Liver (tissue), 9 donors: Measurements from ENCODE around the gene PLB1. TPM values are rescaled to one million over a fixed set of nuclear protein-coding genes. Genes with fewer than 3 reads are reported as not detected.

Experiments used
- DNase-seq: peaks from one replicate; pipeline ENCODE4 v3.0.0-alpha.2; 2017; ENCODE audit warnings: low spot score
- H3K27ac ChIP-seq, 2 donors: one replicate each; pipeline ENCODE4 v1.7.0; 2013; ENCODE audit warnings: inconsistent platforms in 2 of 2, low read length in 2 of 2, control low read depth in 1 of 2, low read depth in 1 of 2, mild to moderate bottlenecking in 1 of 2
- H3K27me3 ChIP-seq, 4 donors: one replicate each; pipeline versions ENCODE4 v1.6.1 to v1.7.0; 2013; ENCODE audit warnings: low read length in 3 of 4, inconsistent platforms in 1 of 4, mild to moderate bottlenecking in 1 of 4, moderate library complexity in 1 of 4; ENCODE audit not compliant: control insufficient read depth in 4 of 4, insufficient read depth in 4 of 4
- H3K36me3 ChIP-seq, 4 donors: one replicate each; pipeline versions ENCODE4 v1.6.1 to v1.7.0; 2013; ENCODE audit warnings: low read length in 3 of 4, mild to moderate bottlenecking in 3 of 4, low read depth in 1 of 4, moderate library complexity in 1 of 4; ENCODE audit not compliant: control insufficient read depth in 4 of 4, insufficient read depth in 3 of 4
- H3K4me1 ChIP-seq, 4 donors: one replicate each; pipeline versions ENCODE4 v1.6.1 to v1.7.0; 2013; ENCODE audit warnings: low read length in 3 of 4, mild to moderate bottlenecking in 3 of 4, moderate library complexity in 1 of 4; ENCODE audit not compliant: control insufficient read depth in 4 of 4, insufficient read depth in 4 of 4
- H3K4me3 ChIP-seq, 3 donors: one replicate each; pipeline versions ENCODE4 v1.6.1 to v1.7.0; 2013; ENCODE audit warnings: low read length in 3 of 3, control low read depth in 1 of 3, low read depth in 1 of 3, mild to moderate bottlenecking in 1 of 3
- H3K9ac ChIP-seq, 2 donors: one replicate each; pipeline ENCODE4 v1.7.0; 2013; ENCODE audit warnings: low read length in 2 of 2, mild to moderate bottlenecking in 2 of 2, moderate library complexity in 2 of 2, control low read depth in 1 of 2, low read depth in 1 of 2
- H3K9me3 ChIP-seq, 4 donors: one replicate each; pipeline versions ENCODE4 v1.6.1 to v1.7.0; 2013; ENCODE audit warnings: low read length in 3 of 4; ENCODE audit not compliant: control insufficient read depth in 4 of 4
- ATF3 ChIP-seq: IDR thresholded peaks from 2 replicates; pipeline ENCODE4 v1.6.1; 2016; ENCODE audit warnings: antibody characterized with exemption
- CTCF ChIP-seq: fragments of 150-350 bp; IDR thresholded peaks from 2 replicates; pipeline ENCODE4 v1.5.1; 2017; ENCODE audit warnings: improper control_type of control experiment, low read depth, low read length; ENCODE audit not compliant: missing input control
- FOXA2 ChIP-seq: IDR thresholded peaks from 2 replicates; pipeline ENCODE4 v1.6.1; 2016; ENCODE audit warnings: antibody characterized with exemption
- GABPA ChIP-seq, 2 donors: IDR thresholded peaks in 1 of 2; conservative IDR thresholded peaks in 1 of 2; 2 replicates each; pipeline ENCODE4 v1.6.1; 2016; ENCODE audit warnings: antibody characterized with exemption in 2 of 2, mild to moderate bottlenecking in 1 of 2, moderate library complexity in 1 of 2
- HNF4G ChIP-seq: IDR thresholded peaks from 2 replicates; pipeline ENCODE4 v1.6.1; 2016; ENCODE audit warnings: antibody characterized with exemption
- JUND ChIP-seq, 2 donors: IDR thresholded peaks; 2 replicates each; pipeline ENCODE4 v1.6.1; 2016; ENCODE audit warnings: antibody characterized with exemption in 2 of 2
- MAX ChIP-seq: IDR thresholded peaks from 2 replicates; pipeline ENCODE4 v1.6.1; 2016; ENCODE audit warnings: antibody characterized with exemption
- NR2F2 ChIP-seq: IDR thresholded peaks from 2 replicates; pipeline ENCODE4 v1.6.1; 2016; ENCODE audit warnings: antibody characterized with exemption
- RAD21 ChIP-seq, 2 donors: IDR thresholded peaks; 2 replicates each; pipeline ENCODE4 v1.6.1; 2016; ENCODE audit warnings: antibody characterized with exemption in 2 of 2, mild to moderate bottlenecking in 2 of 2
- REST ChIP-seq: IDR thresholded peaks from 2 replicates; pipeline ENCODE4 v1.6.1; 2016; ENCODE audit warnings: antibody characterized with exemption, mild to moderate bottlenecking
- RXRA ChIP-seq, 2 donors: IDR thresholded peaks; 2 replicates each; pipeline ENCODE4 v1.6.1; 2017 to 2018; ENCODE audit warnings: antibody characterized with exemption in 2 of 2, mild to moderate bottlenecking in 1 of 2
- SP1 ChIP-seq: IDR thresholded peaks from 2 replicates; pipeline ENCODE4 v1.6.1; 2018; ENCODE audit warnings: antibody characterized with exemption, mild to moderate bottlenecking
- TAF1 ChIP-seq: conservative IDR thresholded peaks from 2 replicates; pipeline ENCODE4 v1.6.1; 2016; ENCODE audit warnings: antibody characterized with exemption, mild to moderate bottlenecking
- YY1 ChIP-seq: IDR thresholded peaks from 2 replicates; pipeline ENCODE4 v1.6.1; 2016; ENCODE audit warnings: antibody characterized with exemption, mild to moderate bottlenecking
- ZBTB33 ChIP-seq: IDR thresholded peaks from 2 replicates; pipeline ENCODE4 v1.6.1; 2016; ENCODE audit warnings: antibody characterized with exemption
- WGBS: extraction: QIAGEN DNeasy Blood & Tissue Kit; methylation state at CpG from one replicate; pipeline ENCODE4 v1.1.7; 2013; 5-methylcytosine and 5-hydroxymethylcytosine counted together
- polyA plus RNA-seq, 2 donors: library from polyadenylated mRNA; stranded (reverse) in 1 of 2; unstranded in 1 of 2; fragments of 200-250 nt in 1 of 2; fragments of >200 nt in 1 of 2; fragmentation: Nextera tagmentation in 1 of 2; extraction: Ambion mirVana in 1 of 2; gene quantifications; one replicate each; pipeline versions ENCODE4 v1.2.1 to v1.2.3, GENCODE V29; 2013 to 2015
- total RNA-seq, 2 donors: library from RNA; depleted of rRNA; stranded (reverse); fragments of >200 nt; gene quantifications; one replicate each; pipeline ENCODE4 v1.2.3, GENCODE V29; 2014
- donor health status: healthy.
- donor health status: healthy.
- donor health status: healthy.
- donor health status: healthy.
- donor health status: healthy.

PLB1 gene
- total and polyA plus RNA-seq, 4 donors: 0.58 to 4.5 (median 1.6) TPM

GRCh38 chr2:28658369-28658768, 162.5 kb downstream of the PLB1 start:
- peaks cover 4 to 22% (median 15%) of the 10 kb centered on the region in 4 donors for H3K4me1 ChIP-seq
- DNase-seq: no peak
- H3K27ac ChIP-seq: no peak overlapping the region
- no peak overlapping the region for H3K4me3 ChIP-seq
- TF ChIP-seq JUND (IDR thresholded peaks at IDR 0.05) (no peak), NR2F2 (no peak), TAF1 (no peak), ATF3 (no peak), HNF4G (no peak), FOXA2 (no peak), RAD21 (IDR thresholded peaks at IDR 0.05) (no peak)
- H3K27me3 ChIP-seq: no peaks in the 10 kb centered on the region
- WGBS: 67% methylated on average over 1 of the region's 1 CpG
- H3K9me3 ChIP-seq: no peaks in the 10 kb centered on the region
- H3K9ac ChIP-seq: no peak overlapping the region
- no peaks in the 10 kb centered on the region for H3K36me3 ChIP-seq

- no peak overlapping the region for H3K4me3 ChIP-seq
- no peak overlapping the region for H3K9ac ChIP-seq
- no peak for DNase-seq
- peaks cover 4 to 22% (median 15%) of the 10 kb centered on the region in 4 donors for H3K4me1 ChIP-seq
- TF ChIP-seq REST (no peak), YY1 (no peak), FOXA2 (no peak), SP1 (no peak)
- no peaks in the 10 kb centered on the region for H3K27me3 ChIP-seq
- H3K36me3 ChIP-seq: no peaks in the 10 kb centered on the region
- no peaks in the 10 kb centered on the region for H3K9me3 ChIP-seq
- no peak overlapping the region for H3K27ac ChIP-seq
These were observed 163.3 kb downstream of the PLB1 start for GRCh38 chr2:28659127-28659526.

GRCh38 chr2:28661589-28662001, 165.7 kb downstream of the PLB1 start:
- Histone ChIP-seq H3K4me1 (peaks cover 2 to 8% (median 5%) of the 10 kb centered on the region in 4 donors), H3K4me3 (no peak overlapping the region), H3K27ac (peak overlapping the region in 1 of 2 donors; percentile 3), H3K27me3 (no peaks in the 10 kb centered on the region), H3K9ac (no peak overlapping the region), H3K36me3 (no peaks in the 10 kb centered on the region), H3K9me3 (no peaks in the 10 kb centered on the region)
- no peak for DNase-seq
- WGBS: 35% methylated on average over 5 of the region's 5 CpGs
- TF ChIP-seq ZBTB33 (no peak), MAX (peak; percentile 21), SP1 (peak; percentile 73), FOXA2 (peak; percentile 71), HNF4G (no peak), RAD21 (IDR thresholded peaks at IDR 0.05) (peak; percentile 60 to 69), JUND (IDR thresholded peaks at IDR 0.05) (no peak), YY1 (no peak), TAF1 (no peak), RXRA (IDR thresholded peaks at IDR 0.05) (peak; percentile 37 to 54), GABPA (IDR thresholded peaks at IDR 0.05 in 1 of 2, conservative IDR thresholded peaks at IDR 0.05 in 1 of 2) (peak in 1 of 2 donors; percentile 23), ATF3 (peak; percentile 22), CTCF (no peak), REST (no peak), NR2F2 (peak; percentile 91)
